Measurements from ENCODE around the gene GP1BA. TPM values are rescaled to one million over a fixed set of nuclear protein-coding genes. Genes with fewer than 3 reads are reported as not detected.

The GP1BA gene
- total and polyA plus RNA-seq, 2 of the 8 experiments (the other 6 are each of a cell fraction or from before 2014, with no cell fraction given) = not detected

- H4K8ac ChIP-seq (ENCODE audit: extremely low read depth, insufficient read depth, low read length) = no peak overlapping the region
- H3K27me3 ChIP-seq (replicated peaks in 1 of 4; ENCODE audit: control insufficient read depth in 3 of 4, extremely low read depth in 1 of 4, insufficient read depth in 3 of 4, low read length in 3 of 4) = no peaks in the 10 kb centered on the region
- H3K79me2 ChIP-seq (ENCODE audit: control insufficient read depth in 1 of 2, insufficient read depth in 2 of 2, low read length in 2 of 2) = no peaks in the 10 kb centered on the region
- WGBS, 2 experiments (ENCODE audit: extremely low coverage in 1 of 2, insufficient coverage in 1 of 2, insufficient read length in 1 of 2, insufficient replicate concordance in 2 of 2, low coverage in 1 of 2, low lambda C conversion rate in 2 of 2, missing lambda C conversion rate in 1 of 2) = 95% methylated on average over 31 of the region's 31 CpGs; no CpG with 5 or more reads in 1 of the 2 experiments
- no peak overlapping the region for H2AK5ac ChIP-seq (ENCODE audit: low read depth, low read length)
- no peak overlapping the region for H3K14ac ChIP-seq (ENCODE audit: insufficient read length)
- no peak overlapping the region for H4K91ac ChIP-seq (replicated peaks; ENCODE audit: insufficient read length, low read length)
- H3K79me1 ChIP-seq (ENCODE audit: low read depth, low read length) = no peaks in the 10 kb centered on the region; the same call in 1 of the 2 replicates
- no peak overlapping the region for H3K4me3 ChIP-seq (ENCODE audit: extremely low read depth in 1 of 4, insufficient read depth in 2 of 4, low read depth in 3 of 4, low read length in 4 of 4)
- no peak overlapping the region for H3K56ac ChIP-seq (replicated peaks; ENCODE audit: insufficient read length, low read depth, low read length)
- H3K27ac ChIP-seq (ENCODE audit: low read depth, low read length) = no peak overlapping the region
- H2BK5ac ChIP-seq (ENCODE audit: low read depth, low read length) = no peak overlapping the region
- no peak overlapping the region for H3K4me2 ChIP-seq (ENCODE audit: insufficient read depth in 1 of 2, low read depth in 2 of 2, low read length in 2 of 2)
- peaks cover 11 to 38% (median 34%) of the 10 kb centered on the region in 4 experiments for H3K36me3 ChIP-seq (ENCODE audit: control insufficient read depth in 2 of 4, insufficient read depth in 4 of 4, low read length in 3 of 4)
- no peak overlapping the region for H3K9ac ChIP-seq (replicated peaks in 1 of 4; ENCODE audit: extremely low read depth in 1 of 4, low read depth in 3 of 4, low read length in 3 of 4)
- ChIA-PET CTCF (ENCODE audit: partially characterized antibody) (interaction anchor here (0.6 to 3.2 kb wide), 11 partner anchors 9 to 161 kb away, joined by 3 to 17 read pairs (median 3); partner anchors contain the start of gene CHRNE), POLR2A (ENCODE audit: partially characterized antibody) (no interaction called here)
- no peak overlapping the region for H2BK12ac ChIP-seq (ENCODE audit: low read depth, low read length)
- DNase-seq (ENCODE audit: low read depth in 1 of 2, low spot score in 2 of 2) (no peak), FAIRE-seq (no peak)
- H3K18ac ChIP-seq (ENCODE audit: extremely low read depth, low read length) = no peak overlapping the region
- no peak overlapping the region for H2BK120ac ChIP-seq (replicated peaks; ENCODE audit: low read depth, low read length)
- H3K23ac ChIP-seq (ENCODE audit: insufficient read length) = no peak overlapping the region
- no peak overlapping the region for H4K5ac ChIP-seq (ENCODE audit: insufficient read length, low read depth, low read length)
- no peaks in the 10 kb centered on the region for H3K23me2 ChIP-seq (ENCODE audit: low read depth, low read length)
- no peak overlapping the region for H2AFZ ChIP-seq (ENCODE audit: low read length)
- peaks cover 0 to 10% of the 10 kb centered on the region in 2 experiments for H4K20me1 ChIP-seq (replicated peaks in 1 of 2; ENCODE audit: control insufficient read depth in 1 of 2, insufficient read depth in 2 of 2, low read length in 2 of 2)
- H3K9me3 ChIP-seq (ENCODE audit: insufficient read depth in 2 of 2, low read depth in 1 of 2, low read length in 1 of 2) = no peaks in the 10 kb centered on the region
- H2BK15ac ChIP-seq (ENCODE audit: low read length) = no peak overlapping the region
- no peak overlapping the region for H2BK20ac ChIP-seq (ENCODE audit: low read length)
- no peak overlapping the region for H3K4ac ChIP-seq (replicated peaks; ENCODE audit: insufficient read length, low read depth, low read length)
- H3K4me1 ChIP-seq (replicated peaks in 1 of 4; ENCODE audit: control insufficient read depth in 3 of 4, insufficient read depth in 4 of 4, low read length in 3 of 4) = no peaks in the 10 kb centered on the region; a peak in 1 of 7 replicates
- TF ChIP-seq RAD21 (IDR thresholded peaks at IDR 0.05 in 1 of 2, conservative IDR thresholded peaks at IDR 0.05 in 1 of 2; ENCODE audit: low read depth in 2 of 2, low read length in 2 of 2) (no peak), EGR1 (IDR thresholded peaks at IDR 0.05; ENCODE audit: borderline replicate concordance, low read depth, low read length) (no peak)
These were observed 38.1 kb upstream of the GP1BA start for GRCh38 chr17:4893721-4894560.
